ENCODE data around the gene VSX2. TPM values are rescaled to one million over a fixed set of nuclear protein-coding genes. Genes with fewer than 3 reads are reported as not detected.

VSX2 gene
- polyA plus RNA-seq, 1 donor (not counting 4 experiments of a cell fraction or from before 2014, with no cell fraction given) = not detected

- Histone ChIP-seq H3K9ac (ENCODE audit: control insufficient read depth, extremely low read depth, insufficient read depth, low read length) (no peak overlapping the region), H3K36me3 (ENCODE audit: control insufficient read depth in 2 of 2, extremely low read depth in 1 of 2, insufficient read depth in 2 of 2, low read length in 2 of 2) (peaks cover 0 to 3% of the 10 kb centered on the region in 2 experiments), H3K27ac (ENCODE audit: control insufficient read depth, insufficient read depth, low read length) (no peak overlapping the region), H4K20me1 (ENCODE audit: control insufficient read depth, extremely low read depth, insufficient read depth, low read length) (no peaks in the 10 kb centered on the region), H3K9me1 (ENCODE audit: control insufficient read depth, extremely low read depth, insufficient read depth, low read length) (no peaks in the 10 kb centered on the region), H3K4me2 (ENCODE audit: control insufficient read depth, extremely low read depth, insufficient read depth, low read depth, low read length) (no peak overlapping the region), H3K4me3 (ENCODE audit: control insufficient read depth in 2 of 3, extremely low read depth in 1 of 3, insufficient read depth in 2 of 3, low read depth in 1 of 3, low read length in 3 of 3) (no peak overlapping the region), H3K4me1 (ENCODE audit: control insufficient read depth, extremely low read depth, insufficient read depth, low read length) (no peaks in the 10 kb centered on the region), H2AFZ (ENCODE audit: control insufficient read depth, low read length) (no peak overlapping the region), H3K27me3 (ENCODE audit: control insufficient read depth, extremely low read depth, insufficient read depth, low read length) (no peaks in the 10 kb centered on the region), H3K9me3 (ENCODE audit: control insufficient read depth, low read depth, low read length) (no peaks in the 10 kb centered on the region), H3K79me2 (ENCODE audit: control insufficient read depth, insufficient read depth, low read length) (no peaks in the 10 kb centered on the region)
- TF ChIP-seq CTCF (optimal IDR thresholded peaks at IDR 0.05 in 1 of 3, IDR thresholded peaks at IDR 0.05 in 1 of 3, conservative IDR thresholded peaks at IDR 0.05 in 1 of 3; ENCODE audit: extremely low read depth in 1 of 3, insufficient read depth in 2 of 3, low read length in 3 of 3) (no peak), EZH2 (IDR thresholded peaks at IDR 0.05; ENCODE audit: low read length) (no peak)
- FAIRE-seq (no peak), DNase-seq (ENCODE audit: low read depth, low spot score) (no peak)
- dilution Hi-C loops (cut with MboI; ENCODE audit: extremely low pct_ligation_motif_present, low sequenced_read_pairs) = no loop called here
These were observed 40.6 kb upstream of the VSX2 start for GRCh38 chr14:74198441-74199234.

- dilution Hi-C loops (cut with MboI; ENCODE audit: extremely low pct_ligation_motif_present, low sequenced_read_pairs) = no loop called here
These were observed 37.1 kb upstream of the VSX2 start for GRCh38 chr14:74202113-74202512.

More at GRCh38 chr14:74202113-74202512, 37.1 kb upstream of the VSX2 start:
- Histone ChIP-seq H4K20me1 (ENCODE audit: control insufficient read depth, extremely low read depth, insufficient read depth, low read length) (no peaks in the 10 kb centered on the region), H3K9ac (ENCODE audit: control insufficient read depth, extremely low read depth, insufficient read depth, low read length) (no peak overlapping the region), H3K4me2 (ENCODE audit: control insufficient read depth, extremely low read depth, insufficient read depth, low read depth, low read length) (no peak overlapping the region), H2AFZ (ENCODE audit: control insufficient read depth, low read length) (no peak overlapping the region), H3K27me3 (ENCODE audit: control insufficient read depth, extremely low read depth, insufficient read depth, low read length) (no peaks in the 10 kb centered on the region), H3K27ac (ENCODE audit: control insufficient read depth, insufficient read depth, low read length) (no peak overlapping the region), H3K4me3 (ENCODE audit: control insufficient read depth in 2 of 3, extremely low read depth in 1 of 3, insufficient read depth in 2 of 3, low read depth in 1 of 3, low read length in 3 of 3) (no peak overlapping the region), H3K9me1 (ENCODE audit: control insufficient read depth, extremely low read depth, insufficient read depth, low read length) (no peaks in the 10 kb centered on the region), H3K4me1 (ENCODE audit: control insufficient read depth, extremely low read depth, insufficient read depth, low read length) (no peaks in the 10 kb centered on the region), H3K9me3 (ENCODE audit: control insufficient read depth, low read depth, low read length) (no peaks in the 10 kb centered on the region), H3K36me3 (ENCODE audit: control insufficient read depth in 2 of 2, extremely low read depth in 1 of 2, insufficient read depth in 2 of 2, low read length in 2 of 2) (peaks cover 0 to 3% of the 10 kb centered on the region in 2 experiments), H3K79me2 (ENCODE audit: control insufficient read depth, insufficient read depth, low read length) (no peaks in the 10 kb centered on the region)
- TF ChIP-seq CTCF (optimal IDR thresholded peaks at IDR 0.05 in 1 of 3, IDR thresholded peaks at IDR 0.05 in 1 of 3, conservative IDR thresholded peaks at IDR 0.05 in 1 of 3; ENCODE audit: extremely low read depth in 1 of 3, insufficient read depth in 2 of 3, low read length in 3 of 3) (no peak), EZH2 (IDR thresholded peaks at IDR 0.05; ENCODE audit: low read length) (no peak)
- FAIRE-seq = no peak
- no peak for DNase-seq (ENCODE audit: low read depth, low spot score)

Data from keratinocyte (primary cell).